GM12878 (cell line): ENCODE data around the gene MGAT5.

Experiments
- BRCA1 ChIP-seq: IDR thresholded peaks from 2 replicates; pipeline ENCODE4 v1.6.1; 2011; ENCODE audit warnings: low read depth, low read length, improper control_type of control experiment
- EGR1 ChIP-seq, 2 experiments: IDR thresholded peaks; 1 replicate in 1 of 2; 2 replicates in 1 of 2; pipeline ENCODE4 v1.6.1; 2011 to 2012; ENCODE audit warnings: low read depth in 2 of 2, low read length in 2 of 2, borderline replicate concordance in 1 of 2, mild to moderate bottlenecking in 1 of 2, moderate library complexity in 1 of 2
- EP300 ChIP-seq, 2 experiments: fragments of 150-350 bp in 1 of 2; IDR thresholded peaks; 2 replicates each; pipeline ENCODE4 v1.6.1; 2011 to 2012; ENCODE audit warnings: low read depth in 2 of 2, low read length in 2 of 2, borderline replicate concordance in 1 of 2, improper control_type of control experiment in 1 of 2, inconsistent platforms in 1 of 2; ENCODE audit not compliant: control insufficient read depth in 1 of 2
- POLR2A ChIP-seq: IDR thresholded peaks from 2 replicates; pipeline ENCODE4 v1.6.1; 2011; ENCODE audit warnings: low read depth, mild to moderate bottlenecking, low read length
- RAD21 ChIP-seq: IDR thresholded peaks from 2 replicates; pipeline ENCODE4 v1.6.1; 2011; ENCODE audit warnings: mild to moderate bottlenecking, low read depth, low read length, moderate library complexity; ENCODE audit not compliant: insufficient read depth
- SMC3 ChIP-seq: IDR thresholded peaks from 2 replicates; pipeline ENCODE4 v1.6.1; 2011; ENCODE audit warnings: low read length, improper control_type of control experiment, borderline replicate concordance
- TF ChIP-seq, protein P1 (sequence below): IDR thresholded peaks from 2 replicates; pipeline ENCODE4 v1.6.1; 2011; ENCODE audit warnings: borderline replicate concordance, low read depth, mild to moderate bottlenecking, moderate library complexity, low read length; ENCODE audit not compliant: insufficient read depth, poor library complexity, severe bottlenecking
- TF ChIP-seq, protein P2 (sequence below): IDR thresholded peaks from 2 replicates; pipeline ENCODE4 v1.6.1; 2012; ENCODE audit warnings: mild to moderate bottlenecking, low read depth, low read length
- TF ChIP-seq, protein P3 (sequence below), 3 experiments: IDR thresholded peaks in 2 of 3; conservative IDR thresholded peaks in 1 of 3; 2 replicates each; pipeline ENCODE4 v1.5.1; 2011; ENCODE audit warnings: low read depth in 3 of 3, low read length in 3 of 3, mild to moderate bottlenecking in 3 of 3, control low read depth in 2 of 3, moderate library complexity in 2 of 3, inconsistent platforms in 1 of 3, mixed read lengths in 1 of 3; ENCODE audit not compliant: control insufficient read depth in 2 of 3, insufficient read depth in 1 of 3; ENCODE audit errors: extremely low read depth in 1 of 3

DNA sequence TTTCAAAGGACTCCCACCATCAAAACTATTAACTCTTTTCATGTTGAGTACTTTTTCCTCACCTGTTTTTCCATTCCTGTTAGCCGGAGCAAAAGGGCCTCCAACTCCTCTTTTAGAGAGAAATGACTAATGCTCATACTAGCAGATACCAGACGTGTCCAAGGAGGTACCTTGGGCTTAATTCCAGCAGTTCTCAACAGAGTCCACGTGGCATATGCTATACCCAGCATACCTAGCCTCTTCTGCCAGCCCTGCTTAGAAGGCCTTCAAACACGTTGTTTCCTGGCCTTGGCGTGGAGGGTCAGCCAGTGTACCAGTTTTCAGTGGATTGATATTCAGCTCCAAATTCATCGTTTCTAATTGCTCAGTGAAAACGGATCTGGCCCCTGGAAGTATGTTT is 123.9 kb downstream of the MGAT5 start:
- no peak for TF ChIP-seq RAD21
- TF ChIP-seq, protein P1, sequence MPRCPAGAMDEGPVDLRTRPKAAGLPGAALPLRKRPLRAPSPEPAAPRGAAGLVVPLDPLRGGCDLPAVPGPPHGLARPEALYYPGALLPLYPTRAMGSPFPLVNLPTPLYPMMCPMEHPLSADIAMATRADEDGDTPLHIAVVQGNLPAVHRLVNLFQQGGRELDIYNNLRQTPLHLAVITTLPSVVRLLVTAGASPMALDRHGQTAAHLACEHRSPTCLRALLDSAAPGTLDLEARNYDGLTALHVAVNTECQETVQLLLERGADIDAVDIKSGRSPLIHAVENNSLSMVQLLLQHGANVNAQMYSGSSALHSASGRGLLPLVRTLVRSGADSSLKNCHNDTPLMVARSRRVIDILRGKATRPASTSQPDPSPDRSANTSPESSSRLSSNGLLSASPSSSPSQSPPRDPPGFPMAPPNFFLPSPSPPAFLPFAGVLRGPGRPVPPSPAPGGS: no peak
- TF ChIP-seq EGR1 (IDR thresholded peaks at IDR 0.05; ENCODE audit: borderline replicate concordance in 1 of 2, low read depth in 2 of 2, low read length in 2 of 2): no peak
- TF ChIP-seq, protein P2, sequence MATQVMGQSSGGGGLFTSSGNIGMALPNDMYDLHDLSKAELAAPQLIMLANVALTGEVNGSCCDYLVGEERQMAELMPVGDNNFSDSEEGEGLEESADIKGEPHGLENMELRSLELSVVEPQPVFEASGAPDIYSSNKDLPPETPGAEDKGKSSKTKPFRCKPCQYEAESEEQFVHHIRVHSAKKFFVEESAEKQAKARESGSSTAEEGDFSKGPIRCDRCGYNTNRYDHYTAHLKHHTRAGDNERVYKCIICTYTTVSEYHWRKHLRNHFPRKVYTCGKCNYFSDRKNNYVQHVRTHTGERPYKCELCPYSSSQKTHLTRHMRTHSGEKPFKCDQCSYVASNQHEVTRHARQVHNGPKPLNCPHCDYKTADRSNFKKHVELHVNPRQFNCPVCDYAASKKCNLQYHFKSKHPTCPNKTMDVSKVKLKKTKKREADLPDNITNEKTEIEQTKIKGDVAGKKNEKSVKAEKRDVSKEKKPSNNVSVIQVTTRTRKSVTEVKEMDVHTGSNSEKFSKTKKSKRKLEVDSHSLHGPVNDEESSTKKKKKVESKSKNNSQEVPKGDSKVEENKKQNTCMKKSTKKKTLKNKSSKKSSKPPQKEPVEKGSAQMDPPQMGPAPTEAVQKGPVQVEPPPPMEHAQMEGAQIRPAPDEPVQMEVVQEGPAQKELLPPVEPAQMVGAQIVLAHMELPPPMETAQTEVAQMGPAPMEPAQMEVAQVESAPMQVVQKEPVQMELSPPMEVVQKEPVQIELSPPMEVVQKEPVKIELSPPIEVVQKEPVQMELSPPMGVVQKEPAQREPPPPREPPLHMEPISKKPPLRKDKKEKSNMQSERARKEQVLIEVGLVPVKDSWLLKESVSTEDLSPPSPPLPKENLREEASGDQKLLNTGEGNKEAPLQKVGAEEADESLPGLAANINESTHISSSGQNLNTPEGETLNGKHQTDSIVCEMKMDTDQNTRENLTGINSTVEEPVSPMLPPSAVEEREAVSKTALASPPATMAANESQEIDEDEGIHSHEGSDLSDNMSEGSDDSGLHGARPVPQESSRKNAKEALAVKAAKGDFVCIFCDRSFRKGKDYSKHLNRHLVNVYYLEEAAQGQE: no peak
- TF ChIP-seq POLR2A: 0 out of 2 replicates have a peak, but pooled peaks have one; percentile 21
- TF ChIP-seq BRCA1: no peak
- no peak for TF ChIP-seq EP300 (IDR thresholded peaks at IDR 0.05; ENCODE audit: borderline replicate concordance in 1 of 2, control insufficient read depth in 1 of 2, low read depth in 2 of 2, low read length in 2 of 2)
- TF ChIP-seq, protein P3, sequence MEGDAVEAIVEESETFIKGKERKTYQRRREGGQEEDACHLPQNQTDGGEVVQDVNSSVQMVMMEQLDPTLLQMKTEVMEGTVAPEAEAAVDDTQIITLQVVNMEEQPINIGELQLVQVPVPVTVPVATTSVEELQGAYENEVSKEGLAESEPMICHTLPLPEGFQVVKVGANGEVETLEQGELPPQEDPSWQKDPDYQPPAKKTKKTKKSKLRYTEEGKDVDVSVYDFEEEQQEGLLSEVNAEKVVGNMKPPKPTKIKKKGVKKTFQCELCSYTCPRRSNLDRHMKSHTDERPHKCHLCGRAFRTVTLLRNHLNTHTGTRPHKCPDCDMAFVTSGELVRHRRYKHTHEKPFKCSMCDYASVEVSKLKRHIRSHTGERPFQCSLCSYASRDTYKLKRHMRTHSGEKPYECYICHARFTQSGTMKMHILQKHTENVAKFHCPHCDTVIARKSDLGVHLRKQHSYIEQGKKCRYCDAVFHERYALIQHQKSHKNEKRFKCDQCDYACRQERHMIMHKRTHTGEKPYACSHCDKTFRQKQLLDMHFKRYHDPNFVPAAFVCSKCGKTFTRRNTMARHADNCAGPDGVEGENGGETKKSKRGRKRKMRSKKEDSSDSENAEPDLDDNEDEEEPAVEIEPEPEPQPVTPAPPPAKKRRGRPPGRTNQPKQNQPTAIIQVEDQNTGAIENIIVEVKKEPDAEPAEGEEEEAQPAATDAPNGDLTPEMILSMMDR (IDR thresholded peaks at IDR 0.05 in 2 of 3, conservative IDR thresholded peaks at IDR 0.05 in 1 of 3; ENCODE audit: control insufficient read depth in 2 of 3, extremely low read depth in 1 of 3, insufficient read depth in 1 of 3, low read depth in 3 of 3, low read length in 3 of 3): no peak
- no peak for TF ChIP-seq SMC3
